ENCODE measurements around the gene SMURF2.
"Not testable (repeated sequence)": the region's sequence is repeated elsewhere in the genome, so short reads cannot be mapped to it uniquely, and the experiment has no call there.

The SMURF2 gene

GRCh38 chr17:64661976-64662773 lies at the start of gene SMURF2:
TSS of gene SMURF2 (minus strand) at chr17:64662307. CDS start at chr17:64661880, 427 bp downstream.
- peak in 54 of 56 donors; percentile 12 to 85 (median 64) for DNase-seq

- DNase-seq = no peak
These were observed 47.4 kb upstream of the SMURF2 start for GRCh38 chr17:64709481-64709880.

GRCh38 chr17:64707050-64707591 lies 45.0 kb upstream of the SMURF2 start:
- DNase-seq = peak in 29 of 56 donors; percentile 6 to 65 (median 18)

- DNase-seq = no peak
These were observed 44.3 kb upstream of the SMURF2 start for GRCh38 chr17:64706224-64707049.

GRCh38 chr17:64702815-64703214 lies 40.7 kb upstream of the SMURF2 start:
- no peak for DNase-seq

- DNase-seq = no peak
These were observed 36.6 kb upstream of the SMURF2 start for GRCh38 chr17:64698725-64699124.

GRCh38 chr17:64694207-64694606 lies 32.1 kb upstream of the SMURF2 start:
- DNase-seq = no peak

GRCh38 chr17:64692187-64692586 lies 30.1 kb upstream of the SMURF2 start:
- no peak for DNase-seq

GRCh38 chr17:64689106-64689505 lies 27.0 kb upstream of the SMURF2 start:
- DNase-seq = no peak

- no peak for DNase-seq
These were observed 26.4 kb upstream of the SMURF2 start for GRCh38 chr17:64688481-64688880.

GRCh38 chr17:64687961-64688360 lies 25.9 kb upstream of the SMURF2 start:
- no peak for DNase-seq

- no peak for DNase-seq
These were observed 25.3 kb upstream of the SMURF2 start for GRCh38 chr17:64687376-64687775.

GRCh38 chr17:64686705-64687104 lies 24.6 kb upstream of the SMURF2 start:
- no peak for DNase-seq

GRCh38 chr17:64685705-64686104 lies 23.6 kb upstream of the SMURF2 start:
- no peak for DNase-seq

- DNase-seq = no peak
These were observed 21.7 kb upstream of the SMURF2 start for GRCh38 chr17:64683796-64684195.

- no peak for DNase-seq
These were observed 20.4 kb upstream of the SMURF2 start for GRCh38 chr17:64682261-64683181.

- no peak for DNase-seq
These were observed 17.7 kb upstream of the SMURF2 start for GRCh38 chr17:64679710-64680216.

GRCh38 chr17:64676763-64677162 lies 14.7 kb upstream of the SMURF2 start:
- no peak for DNase-seq

- not testable (repeated sequence) for DNase-seq
These were observed 8.9 kb upstream of the SMURF2 start for GRCh38 chr17:64670843-64671590.
